NCI-H187 (cell line): ENCODE data around the gene ERCC1.

Source experiments
- DNase-seq, 2 experiments: peaks; one replicate each; lab custom pipeline; 2025; lab: John Stamatoyannopoulos, UW

Gene ERCC1

DNA sequence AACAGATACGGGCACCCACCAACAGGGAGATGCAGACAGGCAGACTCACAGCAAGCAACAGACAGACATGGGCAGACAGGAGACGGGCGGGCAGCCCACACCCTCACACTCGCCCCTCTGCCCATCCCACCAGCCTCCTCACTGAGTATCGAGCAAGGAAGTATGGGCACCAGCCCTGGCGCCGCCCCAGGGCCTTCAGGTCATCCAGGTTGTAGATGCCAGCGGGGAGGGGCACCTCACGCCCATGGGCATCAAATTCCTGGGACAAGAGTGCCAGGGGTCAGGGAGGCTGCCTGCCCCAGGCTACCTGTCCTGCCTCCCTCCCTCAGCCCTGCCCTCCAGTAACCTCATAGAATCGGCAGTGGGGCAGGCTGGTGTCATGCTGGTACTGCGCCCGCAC lies 59.0 kb downstream of the ERCC1 start:
- no peak for DNase-seq

DNA sequence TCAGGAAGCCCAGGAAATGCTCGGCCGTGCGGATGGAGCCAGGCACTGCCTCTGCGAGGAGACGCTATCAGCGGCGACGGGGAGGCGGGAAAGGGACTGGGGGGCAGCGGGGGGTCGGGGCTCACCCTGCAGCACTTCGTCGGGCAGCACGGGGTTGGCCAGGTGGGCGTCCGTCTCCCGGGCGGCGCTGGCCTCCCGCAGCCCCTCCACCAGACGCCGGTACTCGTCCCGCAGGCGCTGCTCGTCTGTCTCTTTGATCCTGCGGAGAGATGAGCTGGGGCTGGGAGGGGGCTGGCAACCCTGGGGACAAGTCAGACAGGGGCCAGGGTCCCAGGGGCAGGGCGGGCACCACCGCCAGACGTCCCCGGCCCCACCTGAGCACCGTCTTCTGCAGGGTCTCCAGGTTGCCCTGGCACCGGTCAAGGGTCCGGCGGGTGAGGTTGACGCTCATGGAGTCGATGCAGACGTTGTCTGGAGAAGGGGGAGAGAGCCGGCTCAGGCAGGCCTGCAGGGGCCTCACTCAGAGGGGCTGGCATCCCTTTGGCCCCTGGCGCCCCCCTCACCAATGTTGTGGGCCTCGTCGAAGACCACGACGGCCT lies 59.8 kb downstream of the ERCC1 start:
- no peak for DNase-seq

DNA sequence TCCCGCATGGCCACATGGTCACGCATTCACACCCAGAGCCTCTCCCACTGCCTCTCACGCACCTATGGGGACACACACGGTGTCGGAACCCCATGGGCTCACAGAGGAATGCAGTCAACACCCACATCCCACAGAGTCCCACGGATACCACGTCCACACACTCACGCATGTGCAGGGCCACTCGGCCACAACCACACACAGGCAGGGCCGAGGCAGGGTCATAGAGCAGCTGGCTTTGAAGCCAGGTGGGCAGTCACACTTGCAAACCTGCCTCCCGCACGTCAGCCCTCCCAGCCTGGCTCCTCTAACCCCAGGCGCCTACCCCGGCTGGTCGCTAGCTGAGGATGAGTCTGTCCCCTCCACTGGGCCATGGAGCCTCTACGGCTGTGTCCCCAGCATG lies 61.4 kb downstream of the ERCC1 start:
- no peak for DNase-seq

DNA sequence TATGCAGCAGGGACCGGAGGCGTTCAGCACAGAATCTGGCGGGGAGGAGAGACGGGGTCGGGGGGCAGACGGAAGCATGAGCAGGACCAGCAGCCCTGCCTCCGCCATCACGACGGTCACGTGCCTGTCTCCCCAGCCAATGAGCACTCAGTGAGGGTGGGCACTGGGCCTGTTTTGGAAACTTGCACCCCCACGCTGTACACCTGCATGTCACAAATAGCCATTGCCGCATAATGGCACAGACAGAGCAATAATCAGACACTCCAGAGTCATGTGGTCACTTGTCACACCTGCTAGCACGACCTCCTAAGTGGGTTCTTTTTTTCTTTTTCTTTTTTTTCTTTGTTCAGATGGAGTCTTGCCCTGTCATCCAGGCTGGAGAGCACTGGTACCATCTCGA lies 62.1 kb downstream of the ERCC1 start:
- no peak for DNase-seq

DNA sequence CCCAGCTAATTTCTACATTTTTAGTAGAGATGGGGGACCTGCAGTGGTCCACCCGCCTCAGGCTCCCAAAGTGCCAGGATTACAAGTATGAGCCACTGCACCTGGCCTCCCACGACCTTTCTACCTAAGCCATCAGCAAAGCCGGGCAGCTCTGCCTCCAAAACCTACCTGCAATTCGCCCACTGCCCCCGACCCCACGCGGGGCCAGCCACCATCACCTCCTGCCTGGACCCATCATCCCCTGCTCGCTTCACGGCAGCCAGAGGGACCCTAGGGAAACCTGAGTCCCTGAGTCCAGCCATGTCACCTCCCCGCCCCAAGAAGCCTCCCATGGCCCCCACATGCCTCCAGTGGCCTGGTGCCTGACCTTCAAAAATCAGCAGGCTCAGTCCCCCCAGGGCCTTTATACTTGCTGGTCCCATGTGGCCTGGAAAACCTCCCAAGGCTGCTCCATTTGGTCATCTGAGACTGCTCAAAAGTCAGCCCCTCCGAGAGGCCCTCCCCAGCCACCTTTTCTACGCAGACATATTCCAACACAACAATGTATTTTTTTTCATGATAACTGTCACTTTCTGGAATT lies 65.4 kb downstream of the ERCC1 start:
- no peak for DNase-seq

DNA sequence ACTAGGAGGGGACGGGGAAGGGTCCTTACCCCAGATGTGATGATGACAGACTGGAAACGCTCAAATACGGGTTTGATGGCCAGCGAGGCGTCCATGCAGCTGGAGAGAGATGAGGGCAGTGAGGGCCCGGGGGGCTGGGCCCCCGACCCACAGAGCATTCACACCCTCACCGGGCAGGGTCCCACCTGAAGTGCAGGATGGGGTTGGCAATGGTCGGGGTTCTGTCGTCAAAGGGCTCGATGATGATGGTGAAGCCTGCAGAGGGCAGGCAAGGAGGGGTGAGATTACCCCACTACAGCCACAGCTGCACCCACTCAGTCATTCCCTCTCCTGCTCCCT lies 66.3 kb downstream of the ERCC1 start:
- no peak for DNase-seq
